ENCODE data around the gene TSPAN7.

Gene TSPAN7

GRCh38 chrX:38649221-38649620 lies 87.9 kb downstream of the TSPAN7 start:
- DNase-seq, result no peak

- no peak for DNase-seq
These were observed 88.6 kb downstream of the TSPAN7 start for GRCh38 chrX:38649674-38650647.

- no peak for DNase-seq
These were observed 90.6 kb downstream of the TSPAN7 start for GRCh38 chrX:38651625-38652601.

DNA sequence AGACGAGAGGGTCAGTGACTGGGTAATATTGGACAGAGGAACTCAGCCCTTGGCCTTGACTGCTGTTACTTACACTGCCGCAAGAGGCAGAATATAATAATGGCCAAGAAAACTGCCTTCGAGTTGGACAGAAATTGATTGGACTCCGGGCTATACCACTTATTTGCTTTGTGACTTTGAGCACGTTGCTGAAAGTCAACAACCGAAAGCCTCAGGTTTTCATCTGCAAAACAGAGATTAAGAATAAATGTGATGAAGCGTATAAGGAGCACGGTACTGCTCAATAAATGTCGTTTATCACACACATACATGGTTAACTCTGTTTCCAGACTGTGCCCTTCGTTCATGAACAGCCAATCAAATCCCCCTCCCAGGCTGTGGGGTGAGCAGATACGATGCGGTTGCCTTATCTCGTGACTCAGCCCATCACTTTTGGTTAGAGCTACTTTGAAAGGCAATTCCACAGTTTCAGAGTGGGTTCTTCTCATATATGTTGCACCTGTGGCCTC lies 91.6 kb downstream of the TSPAN7 start:
- no peak for DNase-seq

- peak; percentile 72 for DNase-seq
These were observed 93.0 kb downstream of the TSPAN7 start for GRCh38 chrX:38654302-38654701.

- no peak for DNase-seq
These were observed 95.1 kb downstream of the TSPAN7 start for GRCh38 chrX:38656350-38656915.

GRCh38 chrX:38657562-38657961 lies 96.2 kb downstream of the TSPAN7 start:
- no peak for DNase-seq

GRCh38 chrX:38660395-38661102 lies 99.2 kb downstream of the TSPAN7 start:
- peak; percentile 24 for DNase-seq

- DNase-seq, result no peak
These were observed 99.7 kb downstream of the TSPAN7 start for GRCh38 chrX:38661103-38661441.

DNA sequence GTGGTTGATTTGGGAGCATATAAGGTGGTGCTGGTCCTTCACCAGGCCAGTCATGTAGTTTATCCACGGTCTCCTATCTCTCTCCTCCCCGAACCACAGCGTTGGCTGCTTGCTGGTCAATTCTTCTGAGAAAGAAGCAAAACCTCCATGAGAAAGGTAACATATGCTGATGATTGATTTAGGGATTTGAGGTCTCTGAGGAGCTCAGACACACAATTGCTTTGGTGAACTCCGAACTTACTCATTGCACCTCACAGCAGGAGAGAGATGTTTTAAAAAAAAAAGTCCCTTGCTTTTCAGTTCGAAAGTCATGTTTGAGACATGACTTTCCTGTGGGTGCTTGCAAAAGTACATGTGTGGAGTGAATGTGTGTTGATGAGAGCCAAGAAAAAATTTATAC lies 100.2 kb downstream of the TSPAN7 start:
- no peak for DNase-seq

DNA sequence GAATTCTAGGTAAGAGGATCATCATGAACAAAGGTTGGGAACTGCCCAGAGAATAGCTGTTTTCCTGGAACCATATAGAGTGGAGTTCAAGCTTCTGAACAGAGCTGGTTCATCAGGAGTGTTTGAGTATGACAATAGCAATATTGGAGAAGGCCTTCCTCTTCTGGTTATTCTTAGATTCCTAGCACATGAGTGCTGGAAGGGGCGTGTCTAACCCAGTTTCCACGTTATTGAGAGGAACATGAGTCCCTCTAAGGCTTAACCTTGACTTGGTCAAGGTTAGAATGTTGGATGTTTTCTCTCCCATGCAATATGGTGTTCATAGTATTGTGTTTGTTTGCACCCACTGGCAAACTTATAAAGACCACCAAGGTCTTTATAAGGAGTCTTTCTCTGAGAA lies 101.3 kb downstream of the TSPAN7 start:
- no peak for DNase-seq

DNA sequence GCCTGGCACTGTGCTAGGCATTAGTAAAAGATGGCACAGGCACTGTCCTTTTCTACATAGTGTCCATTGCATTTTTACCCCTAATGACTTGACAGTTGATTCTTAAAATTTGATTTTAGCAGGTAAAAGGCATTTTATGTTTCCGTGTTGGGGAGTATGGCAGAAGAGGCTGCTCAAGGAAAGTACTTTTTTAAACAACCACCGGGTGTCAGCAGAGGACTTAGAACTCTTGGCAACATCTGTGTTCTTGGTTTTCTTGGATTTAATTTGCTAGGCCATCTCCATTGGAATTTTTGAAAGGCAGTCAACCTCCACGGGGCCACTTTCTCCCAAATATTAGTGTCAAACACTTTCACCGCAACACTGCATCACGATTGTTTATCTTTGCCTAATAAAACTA lies 102.9 kb downstream of the TSPAN7 start:
- peak; percentile 63 for DNase-seq

DNA sequence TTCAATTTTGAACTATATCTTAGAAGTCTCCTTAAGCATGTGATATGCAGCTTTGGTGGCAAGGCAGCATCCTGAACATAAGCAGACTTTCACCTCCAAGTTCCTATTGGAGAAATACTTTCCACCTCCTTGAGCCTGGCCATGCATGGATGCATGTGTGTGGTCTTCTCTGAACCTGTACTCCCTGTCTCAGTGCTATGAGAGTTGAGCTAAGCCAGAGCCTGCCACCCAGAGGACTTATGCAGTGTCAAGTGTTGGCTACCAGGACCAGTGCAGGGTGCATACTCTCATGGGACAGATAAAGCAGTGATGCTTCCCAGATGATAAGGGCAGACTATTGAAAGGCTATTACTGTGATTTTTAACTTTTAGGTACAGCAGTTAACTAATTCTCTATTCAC lies 105.6 kb downstream of the TSPAN7 start:
- no peak for DNase-seq

GRCh38 chrX:38668771-38669170 lies 107.4 kb downstream of the TSPAN7 start:
- DNase-seq, result no peak

DNA sequence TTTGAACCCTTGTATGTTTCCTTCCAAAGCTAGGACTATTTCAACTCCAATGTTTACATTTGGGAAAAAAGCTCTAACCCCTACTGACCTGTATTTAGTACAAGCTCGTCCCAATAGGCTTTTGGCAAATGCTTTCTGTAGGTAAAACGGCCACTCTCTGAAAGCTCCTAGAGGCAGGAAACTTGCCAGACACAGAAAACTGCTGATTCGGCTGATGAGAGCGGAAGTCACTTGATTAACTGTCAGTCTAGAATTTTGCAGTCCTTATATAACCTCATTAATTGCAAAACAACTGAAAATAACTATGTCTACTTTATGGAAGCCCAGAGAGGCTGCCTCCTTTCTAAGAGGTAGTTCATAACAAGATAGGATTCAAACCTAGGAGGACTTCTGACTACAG lies 108.1 kb downstream of the TSPAN7 start:
- no peak for DNase-seq

- DNase-seq, result no peak
These were observed 111.3 kb downstream of the TSPAN7 start for GRCh38 chrX:38672646-38673045.

DNA sequence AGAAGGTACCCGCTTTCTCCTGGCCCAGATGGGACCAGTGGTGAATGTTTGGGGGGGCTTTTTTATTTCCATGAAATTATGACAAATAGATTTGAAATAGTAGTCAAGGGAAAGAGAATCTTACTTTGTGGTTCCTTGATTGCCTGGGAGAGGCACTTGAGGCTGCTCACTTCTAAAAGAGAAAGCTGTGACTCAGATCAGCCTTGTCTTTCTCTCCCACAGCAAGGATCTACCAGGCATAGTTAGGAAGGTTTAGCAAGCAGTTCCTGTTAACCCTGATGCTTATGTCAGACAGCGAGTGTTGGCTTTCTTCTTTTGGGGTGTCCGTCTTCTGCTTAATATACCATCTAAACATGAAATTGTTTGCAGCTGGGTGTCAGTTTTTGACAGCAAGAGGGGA lies 114.5 kb downstream of the TSPAN7 start:
- DNase-seq, result no peak

DNA sequence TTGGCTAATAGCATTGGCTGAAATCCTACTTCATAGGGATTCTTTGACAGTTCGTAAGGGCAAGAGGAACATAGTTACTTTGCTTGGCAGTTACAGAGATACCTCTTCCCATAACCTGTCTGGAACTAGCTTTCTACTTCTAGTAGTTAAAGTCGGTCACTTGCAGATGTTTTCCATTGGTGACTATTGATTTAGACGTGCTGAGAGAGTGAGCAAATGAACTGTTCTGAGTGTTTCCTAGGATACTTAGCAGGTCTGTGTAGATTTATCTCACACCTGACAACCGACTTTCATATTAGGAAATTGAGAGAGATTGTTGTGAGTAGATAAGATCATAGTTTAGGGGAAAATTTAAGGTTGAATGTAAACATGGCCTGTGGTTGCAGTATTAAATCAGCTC lies 116.8 kb downstream of the TSPAN7 start:
- no peak for DNase-seq

- DNase-seq, result no peak
These were observed 117.5 kb downstream of the TSPAN7 start for GRCh38 chrX:38678821-38679220.

DNA sequence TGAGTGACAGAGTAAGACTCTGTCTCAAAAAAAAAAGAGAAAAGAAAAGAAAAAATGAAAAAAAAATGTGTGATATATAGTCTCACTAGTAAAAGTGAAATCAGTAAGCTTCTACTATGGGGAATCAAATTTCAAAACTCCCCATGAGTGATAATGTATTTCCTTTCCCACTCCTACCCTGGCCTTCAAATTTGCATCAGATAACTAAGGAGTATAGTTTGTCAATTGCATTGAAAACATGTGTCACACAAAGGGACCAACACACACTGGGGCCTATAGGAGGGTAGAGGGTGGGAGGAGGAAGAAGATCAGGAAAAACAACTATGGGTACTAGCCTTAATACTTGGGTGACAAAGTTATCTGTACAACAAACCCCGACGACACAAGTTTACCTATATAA lies 118.4 kb downstream of the TSPAN7 start:
- no peak for DNase-seq

DNA sequence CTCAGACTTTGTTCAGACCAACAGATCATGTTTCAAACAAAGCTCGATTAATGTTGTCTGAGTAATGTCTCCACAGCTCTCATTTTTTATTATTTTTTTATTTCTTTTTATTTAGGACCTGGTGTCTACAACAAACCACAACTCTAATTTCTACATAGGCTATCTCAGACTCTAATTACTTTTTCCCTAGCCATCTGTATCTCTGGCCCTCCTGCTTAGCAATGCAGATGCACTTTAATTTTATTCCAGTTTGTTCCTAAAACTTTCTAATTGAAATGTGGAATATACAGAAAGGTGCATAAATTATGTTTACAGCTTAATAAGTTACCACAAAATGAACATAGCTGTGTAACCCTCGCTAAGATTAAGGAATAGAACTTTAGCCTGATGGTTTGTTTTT lies 120.8 kb downstream of the TSPAN7 start:
- no peak for DNase-seq

GRCh38 chrX:38692961-38693360 lies 131.6 kb downstream of the TSPAN7 start:
- DNase-seq, result no peak

- no peak for DNase-seq
These were observed 133.1 kb downstream of the TSPAN7 start for GRCh38 chrX:38694394-38694793.

Measured in DMS53 (cell line).